HG03565 (cell line): ENCODE measurements around the gene MTNR1A.

ENCODE experiments used
- ATAC-seq: cut with Tn5 transposase; IDR thresholded peaks from one replicate; pipeline ENCODE4 v1.9.1; 2021; ENCODE audit warnings: mild to moderate bottlenecking, moderate library complexity; ENCODE audit not compliant: unreplicated experiment

Gene MTNR1A

DNA sequence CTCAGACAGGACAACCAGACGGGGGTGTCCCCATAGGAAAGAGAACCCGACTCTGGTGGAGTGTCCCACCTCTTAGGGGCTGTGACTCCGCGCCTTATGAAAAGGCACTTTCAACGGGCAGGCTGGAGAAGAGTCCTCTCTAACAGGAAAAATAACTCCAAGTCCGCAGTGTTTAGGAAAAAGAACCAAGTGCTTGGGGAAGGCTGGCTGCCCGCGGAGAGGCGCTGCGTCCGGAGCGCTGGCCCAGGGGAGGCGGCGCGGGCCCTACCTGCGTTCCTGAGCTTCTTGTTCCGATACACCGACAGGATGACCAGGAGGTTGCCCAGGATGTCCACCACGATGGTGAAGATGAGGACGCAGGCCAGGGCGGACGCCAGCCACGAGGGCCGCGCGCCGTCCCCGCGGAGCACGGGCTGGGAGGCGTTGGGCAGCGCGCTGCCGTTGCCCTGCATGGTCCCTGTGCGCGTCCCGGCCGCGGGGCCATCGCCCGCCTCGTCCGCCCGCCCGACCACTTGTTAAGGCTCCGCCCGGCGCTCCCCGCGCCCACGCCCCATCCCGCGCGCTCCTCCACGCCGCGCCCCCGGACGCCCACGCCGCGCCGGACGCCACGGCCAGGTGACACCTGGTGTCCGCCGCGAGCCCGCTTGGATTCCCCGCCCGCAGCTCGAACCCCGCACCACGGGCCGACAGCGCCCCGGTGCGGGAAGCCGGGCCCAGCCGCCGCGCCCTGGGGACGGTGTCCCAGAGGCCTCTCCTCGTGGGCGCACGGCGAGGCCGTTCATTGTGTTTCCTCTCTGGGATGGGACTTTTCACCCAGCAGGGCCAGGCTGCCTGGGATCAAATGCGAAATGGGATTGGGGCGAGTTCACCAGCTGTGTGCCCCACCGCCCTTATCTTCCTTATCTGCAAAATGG, at the start of gene MTNR1A:
Gene MTNR1A (minus strand): TSS at position 654 of the 914 bp plus-strand sequence. CDS start 202 bp downstream, at position 452.
- ATAC-seq: no peak

DNA sequence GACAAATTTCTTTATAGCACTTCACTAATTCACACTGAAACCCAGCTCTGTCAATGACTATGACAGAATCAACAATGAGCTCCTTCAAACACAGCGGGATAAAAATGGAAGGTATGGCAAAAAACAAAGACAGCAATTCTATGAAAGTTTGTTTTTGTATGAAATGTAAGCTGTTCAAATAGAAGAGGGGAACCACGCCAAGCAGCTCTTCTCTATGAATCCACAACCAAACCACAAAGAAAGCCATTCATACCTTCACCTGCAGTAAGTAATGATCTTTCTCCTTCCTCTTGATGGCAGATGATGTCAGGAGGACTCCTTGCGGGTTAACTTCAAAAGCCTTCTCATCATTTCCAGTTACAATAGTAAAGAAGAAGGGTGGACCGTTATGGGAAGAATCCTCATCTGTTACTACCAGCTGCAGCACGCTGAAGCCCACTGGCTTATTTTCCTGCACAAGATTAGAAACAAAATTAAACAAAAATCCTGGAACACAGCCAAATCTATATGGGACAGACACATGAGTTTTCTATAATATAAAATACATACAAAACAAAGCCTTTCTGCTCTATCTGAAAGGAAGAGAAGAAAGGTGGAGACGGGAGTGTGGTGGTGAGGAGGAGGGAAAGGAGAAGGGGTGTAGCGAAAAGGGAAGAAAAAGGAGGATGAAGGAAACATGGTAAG, 48.9 kb upstream of the MTNR1A start:
- ATAC-seq: no peak

DNA sequence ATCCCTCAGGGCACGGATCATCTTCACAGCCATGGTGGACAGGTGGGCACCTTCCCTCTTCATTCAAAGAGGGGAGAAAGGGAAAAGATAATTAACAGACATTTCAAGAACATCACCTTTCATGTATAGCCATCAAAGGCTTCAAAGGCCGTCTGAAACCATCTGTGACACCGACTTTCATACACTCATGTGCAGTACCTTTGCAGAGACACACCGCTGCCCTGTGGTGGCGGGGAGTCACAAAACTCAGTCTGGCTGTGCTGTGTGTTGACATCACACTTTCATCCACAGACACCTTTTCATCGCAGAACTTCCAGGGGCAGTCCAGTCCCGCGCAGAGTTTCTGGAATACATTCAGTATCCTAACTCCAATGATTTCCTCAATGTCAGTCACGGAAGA, 47.6 kb upstream of the MTNR1A start:
- ATAC-seq: no peak

DNA sequence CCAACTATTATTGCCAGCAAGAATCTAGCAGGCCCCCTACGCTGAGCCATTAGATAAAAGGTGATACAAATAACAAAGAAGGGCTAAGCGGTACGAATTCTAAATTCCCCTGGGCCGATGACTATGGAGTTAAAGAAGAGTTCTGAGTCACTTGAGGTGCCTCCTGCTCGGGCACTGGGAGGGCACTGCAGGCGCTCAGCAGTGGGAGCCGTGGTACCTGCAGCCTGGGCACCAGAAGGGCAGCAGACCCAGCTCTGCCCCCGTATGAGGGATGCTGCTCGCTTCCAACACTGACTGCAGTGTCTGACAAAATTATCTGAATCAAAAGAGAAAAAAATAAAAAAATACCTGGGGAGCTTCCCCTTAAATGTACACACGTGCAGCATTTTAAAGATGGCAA, 44.1 kb upstream of the MTNR1A start:
- no peak for ATAC-seq

DNA sequence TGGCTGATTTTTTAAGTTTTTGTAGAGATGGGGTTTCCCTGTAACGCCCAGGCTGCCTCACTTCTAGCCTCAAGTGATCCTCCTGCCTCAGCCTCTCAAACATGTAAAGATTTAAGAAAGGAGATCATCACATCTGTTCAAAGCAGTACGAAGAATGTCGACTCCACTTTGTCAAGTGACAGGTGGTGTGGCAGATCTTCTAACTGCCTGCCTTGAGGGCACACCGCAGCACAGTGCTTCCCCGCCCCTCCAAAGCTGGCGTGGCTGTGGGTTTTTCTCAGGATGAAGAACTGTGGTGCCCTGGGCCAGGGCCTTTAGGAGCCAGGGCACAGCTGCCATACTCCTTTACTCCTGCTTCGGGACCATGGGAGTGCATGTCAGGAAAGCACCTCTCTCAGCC, 43.3 kb upstream of the MTNR1A start:
- no peak for ATAC-seq

DNA sequence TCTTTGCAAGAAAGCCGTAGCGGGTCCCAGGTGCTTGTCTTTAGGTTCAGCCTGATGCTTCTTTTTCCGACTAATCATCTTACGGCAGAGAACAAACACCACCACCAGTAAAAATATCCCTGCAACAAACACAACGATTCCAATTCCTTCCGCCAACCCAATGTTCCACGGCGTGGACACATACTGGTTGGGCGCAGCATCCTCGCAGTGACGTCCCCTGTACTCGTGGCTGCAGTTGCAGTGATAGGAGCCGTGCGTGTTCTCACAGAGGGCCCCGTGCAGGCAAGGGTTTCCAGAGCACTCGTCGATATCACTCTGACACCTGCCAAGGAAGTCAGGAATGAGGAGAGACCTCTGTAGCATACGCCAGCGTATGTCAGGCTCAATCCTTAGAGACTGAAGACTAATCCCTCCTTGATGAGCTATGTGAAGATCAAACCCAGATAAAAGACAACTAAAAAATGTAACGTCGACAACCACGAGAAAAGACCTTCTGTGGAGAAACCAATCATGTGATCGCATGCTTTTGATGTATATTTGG, 41.6 kb upstream of the MTNR1A start:
- no peak for ATAC-seq

DNA sequence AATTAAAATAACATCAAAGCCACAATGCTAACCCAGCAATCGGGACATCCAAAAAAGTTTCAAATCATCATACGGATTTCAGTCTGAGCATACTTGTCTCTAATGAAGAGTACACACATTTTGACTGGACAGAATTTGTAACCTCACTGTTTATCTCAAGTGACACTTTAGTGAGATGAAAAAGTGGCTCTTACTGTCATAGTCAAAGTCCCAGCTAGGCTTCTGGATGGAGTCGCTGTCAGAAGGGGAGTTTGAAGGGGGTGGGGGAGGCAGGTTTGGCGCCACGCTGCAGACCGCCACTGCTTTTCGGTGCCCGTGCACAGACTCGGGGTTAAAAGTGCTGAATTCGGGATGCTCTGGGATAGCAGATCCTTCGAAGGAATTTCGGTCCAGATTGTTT, 41.0 kb upstream of the MTNR1A start:
- ATAC-seq: no peak

DNA sequence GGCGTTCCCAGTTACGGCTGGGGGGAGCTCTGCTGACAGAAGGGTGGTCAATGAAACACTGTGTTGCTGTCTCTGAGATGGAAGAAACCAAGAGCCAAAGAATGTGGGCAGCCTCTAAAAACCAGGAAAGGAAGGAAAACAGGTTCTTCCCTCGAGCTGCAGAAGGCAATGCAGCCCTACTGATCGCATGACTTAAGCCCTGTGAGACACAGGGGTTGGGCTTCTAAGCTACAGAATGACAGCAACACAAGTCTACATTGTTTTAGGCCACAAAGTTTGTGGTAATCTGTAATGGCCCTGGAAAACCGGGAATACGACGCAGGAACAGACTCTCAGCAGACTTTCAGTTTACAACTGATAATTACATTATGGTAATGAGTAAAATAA, 38.2 kb upstream of the MTNR1A start:
- no peak for ATAC-seq

DNA sequence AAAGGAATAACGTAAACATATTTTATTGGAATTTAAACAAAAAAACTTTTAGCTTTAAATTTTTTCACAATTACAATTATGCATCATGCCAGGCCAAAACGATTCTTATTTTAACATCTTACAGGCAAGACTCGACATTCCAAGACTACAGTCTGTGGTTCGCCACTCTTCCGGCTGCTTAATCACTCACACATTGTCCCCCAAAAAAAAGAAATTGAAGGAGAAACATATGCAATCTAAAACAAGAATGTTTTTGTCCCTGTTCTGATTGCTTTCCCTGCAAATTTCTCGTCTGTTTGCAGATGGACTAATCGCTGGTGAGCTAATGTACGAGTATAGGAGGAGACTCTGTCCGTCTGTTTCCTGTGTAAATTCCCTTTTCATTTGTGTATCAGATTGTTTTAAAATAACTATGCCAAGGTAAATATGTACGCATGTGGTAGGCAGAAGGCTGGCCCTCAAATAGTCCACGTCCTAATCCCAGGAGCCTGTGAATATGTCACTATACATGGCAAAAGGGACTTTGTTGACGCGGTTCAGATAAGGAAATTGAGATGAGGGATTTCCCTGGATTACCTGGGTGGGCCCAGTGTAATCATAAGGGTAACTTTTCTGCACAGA, 37.7 kb upstream of the MTNR1A start:
- ATAC-seq: no peak

DNA sequence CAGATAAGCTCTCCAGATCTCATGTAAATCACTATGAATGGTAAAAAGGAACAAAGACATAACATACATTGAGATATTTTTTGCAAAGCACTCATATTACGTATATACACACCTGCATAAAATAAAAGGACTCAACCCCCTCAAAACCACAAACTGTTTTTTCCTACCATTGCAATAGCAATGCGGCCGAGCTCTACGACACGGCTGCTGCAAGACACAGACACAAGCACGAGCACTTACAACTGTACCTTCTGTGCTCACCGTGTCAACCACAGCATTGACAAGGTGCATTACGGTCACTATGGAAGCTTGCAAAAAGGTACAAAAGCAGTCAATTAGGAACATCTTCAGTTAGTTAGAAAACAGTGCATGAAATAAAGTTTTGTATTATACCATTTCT, 37.1 kb upstream of the MTNR1A start:
- ATAC-seq: no peak

DNA sequence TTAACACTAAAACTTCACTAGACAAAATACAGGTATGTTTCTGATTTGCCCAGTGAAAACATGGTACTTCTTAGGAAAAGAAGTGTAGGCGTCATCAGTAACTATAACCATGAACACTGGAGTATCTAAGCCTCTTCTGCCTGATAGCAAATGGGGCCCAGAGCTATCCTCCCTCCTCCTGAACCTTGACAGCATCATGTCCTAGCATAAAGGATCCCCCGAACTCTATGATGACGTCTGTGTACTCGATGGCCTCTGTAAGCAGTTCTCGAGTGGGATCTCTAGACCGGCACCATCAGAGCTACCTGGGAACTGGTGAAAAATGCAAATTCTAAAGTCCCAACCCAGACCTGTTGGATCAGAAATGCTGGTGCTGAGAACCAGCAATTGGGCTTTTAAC, 36.3 kb upstream of the MTNR1A start:
- ATAC-seq: no peak

DNA sequence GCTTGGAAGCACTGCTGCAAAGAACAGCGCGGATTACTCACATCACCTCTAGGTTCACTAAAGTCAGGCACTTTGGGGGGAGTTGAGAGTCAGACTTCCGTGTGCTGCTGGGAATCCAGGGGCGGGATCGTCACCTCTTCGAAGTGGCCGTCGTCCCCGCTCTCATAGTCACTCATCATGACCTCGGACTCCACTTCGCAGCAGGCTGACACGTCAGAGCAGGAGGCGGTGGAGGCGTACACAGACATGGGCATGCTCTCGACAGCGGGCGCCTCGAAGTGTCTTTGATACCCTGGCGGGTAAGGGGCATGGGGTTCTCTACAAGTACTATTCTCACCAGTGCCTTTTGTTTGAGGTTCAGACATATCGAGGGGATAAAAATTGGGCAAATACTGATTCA, 33.1 kb upstream of the MTNR1A start:
- no peak for ATAC-seq

DNA sequence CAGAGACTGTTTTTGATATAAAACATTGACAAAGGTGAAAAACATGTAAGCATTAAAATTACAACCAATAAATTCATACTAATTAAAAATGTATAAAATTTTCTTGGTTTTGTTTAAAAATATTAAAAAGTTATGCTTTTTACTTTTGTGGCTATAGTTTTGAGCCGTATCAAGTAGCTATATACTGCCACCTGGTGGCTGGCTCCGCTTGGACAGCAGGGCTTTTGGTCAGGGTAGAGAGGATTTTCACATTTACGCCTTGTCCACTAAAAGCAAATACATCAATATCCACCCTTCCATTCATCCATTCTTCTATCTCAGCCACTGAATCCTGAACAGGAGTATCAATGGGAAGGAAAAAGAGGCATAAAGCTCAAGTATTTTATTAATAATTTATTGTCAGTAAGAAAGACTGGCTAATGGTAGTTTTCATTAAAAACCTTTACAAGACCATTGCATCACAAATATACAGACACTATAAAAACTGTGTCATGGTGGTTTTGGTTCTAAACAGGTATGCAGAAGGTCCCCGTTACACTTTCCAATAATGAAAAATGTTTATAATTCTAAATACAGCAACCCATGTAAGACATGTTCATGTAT, 32.1 kb upstream of the MTNR1A start:
- ATAC-seq: peak; percentile 80

DNA sequence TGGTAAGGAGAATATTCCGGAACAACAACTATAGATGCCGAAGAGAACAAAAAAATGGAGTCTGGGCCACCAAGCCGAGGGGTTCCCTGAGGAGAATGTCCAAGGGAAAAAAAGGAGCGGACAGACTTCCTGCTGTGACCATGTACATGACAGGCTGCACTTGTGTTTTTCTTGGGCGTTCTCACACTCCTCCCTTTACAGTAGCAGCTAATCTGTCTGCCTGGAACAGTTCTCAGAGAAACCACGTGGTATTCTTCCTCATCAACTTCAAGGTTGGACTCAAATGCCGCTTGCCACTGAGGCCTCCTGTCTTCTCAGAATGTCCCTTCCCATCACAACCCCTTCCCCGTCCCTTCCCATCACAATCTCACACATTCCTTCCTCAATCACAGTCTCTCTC, 30.8 kb upstream of the MTNR1A start:
- ATAC-seq: no peak

DNA sequence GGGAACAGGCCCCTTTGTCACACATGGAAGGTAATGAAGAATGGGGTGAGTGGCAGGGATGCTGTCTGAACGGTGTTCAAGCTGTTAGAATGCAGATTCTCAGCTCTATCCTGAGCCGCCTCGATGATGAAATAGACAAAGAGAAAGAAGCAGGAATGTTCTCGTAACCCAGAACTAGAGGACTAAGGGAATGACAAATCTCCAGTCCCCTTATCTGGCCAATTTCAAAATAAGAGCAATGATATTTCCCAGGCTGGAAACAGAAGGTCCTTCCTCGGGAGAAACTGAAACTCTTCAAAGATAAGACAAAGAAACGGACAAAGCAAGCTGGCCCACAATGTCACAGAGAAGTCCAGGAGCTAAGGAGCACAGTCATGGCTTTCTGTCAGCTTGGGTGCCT, 29.5 kb upstream of the MTNR1A start:
- no peak for ATAC-seq

DNA sequence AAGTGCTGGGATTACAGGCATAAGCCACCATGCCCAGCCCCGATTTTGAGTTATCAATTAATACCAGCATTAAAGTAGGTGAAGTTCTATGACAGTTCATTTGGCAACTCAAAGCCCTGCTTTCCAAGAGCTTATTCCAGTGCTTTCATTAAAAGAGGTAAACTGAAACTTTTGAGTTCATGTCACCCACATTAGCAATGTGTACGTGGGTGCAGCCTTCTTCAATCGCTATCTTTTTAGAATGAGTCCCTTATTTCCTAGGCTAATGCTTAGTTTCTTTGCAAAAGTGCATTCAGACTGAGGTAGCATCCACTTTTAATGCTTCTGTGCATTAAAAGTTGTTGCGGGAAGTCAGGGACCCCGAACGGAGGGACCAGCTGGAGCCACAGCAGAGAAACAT, 26.1 kb upstream of the MTNR1A start:
- ATAC-seq: no peak

DNA sequence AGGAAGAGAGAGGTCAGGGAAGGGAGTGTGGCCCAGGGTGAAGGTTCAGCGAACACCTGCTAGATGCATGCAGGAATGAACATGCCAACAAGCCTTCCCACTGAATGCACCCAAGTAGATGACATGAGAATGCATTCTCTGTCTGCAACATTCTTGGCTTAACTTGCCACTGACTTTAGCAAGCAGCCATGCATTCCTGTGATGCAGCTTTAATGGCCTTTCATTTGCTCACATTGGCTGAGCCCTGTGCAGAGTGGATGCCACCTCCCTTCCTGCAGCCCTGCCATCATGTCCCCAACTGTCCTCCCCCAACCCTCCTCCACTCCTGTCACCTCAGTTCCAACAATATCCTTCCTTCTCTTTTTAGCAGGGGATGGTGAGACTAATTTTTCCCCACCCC, 25.3 kb upstream of the MTNR1A start:
- ATAC-seq: no peak

DNA sequence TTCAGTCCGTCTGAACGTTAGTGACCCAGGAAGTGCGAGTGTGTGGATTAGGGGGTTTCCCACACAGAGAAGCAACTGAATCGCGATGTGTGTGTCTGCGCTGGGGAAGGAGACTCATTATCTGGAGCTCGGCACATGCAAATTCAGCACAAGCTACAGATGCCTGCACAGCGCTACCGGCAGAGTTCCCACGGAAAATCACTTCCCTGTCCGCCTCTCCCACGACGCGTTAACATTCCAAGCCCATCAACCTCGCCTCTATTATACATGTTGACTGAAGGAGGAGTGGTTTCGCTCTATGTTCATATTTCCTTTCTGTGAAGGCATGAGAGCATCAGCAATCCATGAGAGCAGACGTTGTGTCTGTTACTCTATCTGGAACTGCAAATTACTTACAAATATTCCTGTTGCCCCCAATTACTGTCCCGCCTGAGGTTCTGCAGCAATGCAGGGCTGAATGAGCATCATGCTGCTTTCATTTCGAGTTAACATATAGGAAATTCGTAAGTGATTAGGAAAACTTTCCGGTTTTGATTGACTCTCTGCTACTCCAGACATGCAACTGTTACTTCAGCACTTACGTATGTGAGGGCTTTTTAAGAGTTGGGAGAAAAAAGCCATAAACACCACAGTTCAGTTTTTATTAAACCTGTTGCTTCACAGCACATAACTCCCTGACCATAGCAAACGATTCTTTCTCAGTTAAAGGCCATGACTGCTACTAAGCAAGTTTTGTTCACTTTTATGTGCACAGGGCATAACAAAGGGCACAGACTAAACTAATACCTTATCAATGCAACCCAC, 15.0 kb upstream of the MTNR1A start:
- no peak for ATAC-seq

DNA sequence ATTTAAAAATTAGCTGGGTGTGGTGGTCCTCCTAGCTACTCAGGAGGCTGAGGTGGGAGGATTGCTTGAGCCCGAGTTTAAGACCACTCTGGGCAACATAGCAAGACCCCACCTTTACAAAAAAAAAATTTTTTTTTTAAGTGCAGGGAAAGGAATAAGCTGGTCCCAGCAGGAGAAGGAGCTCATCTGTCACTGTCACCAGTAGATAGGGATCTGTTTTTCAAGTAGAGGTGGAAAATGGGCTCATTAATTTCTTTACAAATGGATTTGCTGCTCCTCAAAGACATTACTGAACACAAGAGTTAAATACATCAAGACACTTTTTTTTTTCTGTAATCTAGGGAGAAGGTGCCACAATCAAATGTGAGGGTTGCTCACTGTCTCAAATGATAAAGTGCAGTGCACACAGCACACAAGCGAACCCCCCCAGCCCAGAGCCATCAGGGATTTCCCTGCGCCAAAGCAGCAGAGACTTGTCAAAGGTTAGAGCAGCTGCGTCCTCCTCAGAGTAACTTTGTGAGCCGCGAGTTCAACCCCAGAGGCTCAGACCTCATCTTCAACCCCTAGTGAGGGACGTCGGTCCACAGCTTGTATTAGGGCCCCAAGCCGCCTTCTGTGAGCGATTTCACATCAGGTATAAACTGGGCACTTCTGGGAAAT, 14.3 kb upstream of the MTNR1A start:
- ATAC-seq: no peak

DNA sequence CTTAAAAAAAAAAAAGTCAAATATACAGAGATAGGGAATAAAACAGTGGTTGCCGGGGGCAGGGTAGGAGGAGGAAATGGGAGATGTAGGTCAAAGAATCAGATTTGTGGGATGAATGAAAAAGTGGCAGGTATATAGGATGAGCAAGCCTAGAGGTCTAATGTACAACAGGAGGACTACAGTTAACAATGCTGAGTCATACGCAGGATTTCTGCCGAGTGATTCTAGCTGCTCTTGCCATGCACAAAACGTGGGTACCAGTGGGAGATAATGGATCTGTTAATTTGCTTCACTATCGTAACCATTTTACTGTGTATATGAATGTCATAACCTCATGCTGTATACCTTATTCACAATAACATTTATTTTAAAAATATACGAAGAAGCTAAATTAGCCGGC, 10.7 kb upstream of the MTNR1A start:
- no peak for ATAC-seq
